ENCODE measurements around the gene CCDC102A. TPM values are rescaled to one million over a fixed set of nuclear protein-coding genes. Genes with fewer than 3 reads are reported as not detected.

Gene CCDC102A
- total and polyA plus RNA-seq, 11 donors, result 3.3 to 17.0 (median 6.8) TPM

GRCh38 chr16:57474671-57475661 is 61.4 kb downstream of the CCDC102A start:
- no peak for DNase-seq
- 87 to 92% (median 88%) methylated on average over 30 of the region's 30 CpGs for WGBS, 4 donors
- intact Hi-C loops (cut with DNase I), result loop anchor here in 8 of 10 donors (5.0 kb wide), 2 partner anchors 37 to 42 kb away; no protein-coding TSS in a partner anchor
- H3K4me1 ChIP-seq, result peaks cover 2 to 64% (median 38%) of the 10 kb centered on the region in 12 donors
- no peaks in the 10 kb centered on the region for H3K9me3 ChIP-seq
- no peak for ATAC-seq
- peaks cover 0 to 56% (median 48%) of the 10 kb centered on the region in 9 donors for H3K36me3 ChIP-seq
- H3K27ac ChIP-seq, result no peak overlapping the region
- peaks cover 0 to 6% (median 0%) of the 10 kb centered on the region in 9 donors for H3K27me3 ChIP-seq
- no peak for TF ChIP-seq POLR2A (IDR thresholded peaks at IDR 0.05)
- TF ChIP-seq, protein P1, sequence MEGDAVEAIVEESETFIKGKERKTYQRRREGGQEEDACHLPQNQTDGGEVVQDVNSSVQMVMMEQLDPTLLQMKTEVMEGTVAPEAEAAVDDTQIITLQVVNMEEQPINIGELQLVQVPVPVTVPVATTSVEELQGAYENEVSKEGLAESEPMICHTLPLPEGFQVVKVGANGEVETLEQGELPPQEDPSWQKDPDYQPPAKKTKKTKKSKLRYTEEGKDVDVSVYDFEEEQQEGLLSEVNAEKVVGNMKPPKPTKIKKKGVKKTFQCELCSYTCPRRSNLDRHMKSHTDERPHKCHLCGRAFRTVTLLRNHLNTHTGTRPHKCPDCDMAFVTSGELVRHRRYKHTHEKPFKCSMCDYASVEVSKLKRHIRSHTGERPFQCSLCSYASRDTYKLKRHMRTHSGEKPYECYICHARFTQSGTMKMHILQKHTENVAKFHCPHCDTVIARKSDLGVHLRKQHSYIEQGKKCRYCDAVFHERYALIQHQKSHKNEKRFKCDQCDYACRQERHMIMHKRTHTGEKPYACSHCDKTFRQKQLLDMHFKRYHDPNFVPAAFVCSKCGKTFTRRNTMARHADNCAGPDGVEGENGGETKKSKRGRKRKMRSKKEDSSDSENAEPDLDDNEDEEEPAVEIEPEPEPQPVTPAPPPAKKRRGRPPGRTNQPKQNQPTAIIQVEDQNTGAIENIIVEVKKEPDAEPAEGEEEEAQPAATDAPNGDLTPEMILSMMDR (IDR thresholded peaks at IDR 0.05), result no peak
- H3K4me3 ChIP-seq, result no peak overlapping the region

DNA sequence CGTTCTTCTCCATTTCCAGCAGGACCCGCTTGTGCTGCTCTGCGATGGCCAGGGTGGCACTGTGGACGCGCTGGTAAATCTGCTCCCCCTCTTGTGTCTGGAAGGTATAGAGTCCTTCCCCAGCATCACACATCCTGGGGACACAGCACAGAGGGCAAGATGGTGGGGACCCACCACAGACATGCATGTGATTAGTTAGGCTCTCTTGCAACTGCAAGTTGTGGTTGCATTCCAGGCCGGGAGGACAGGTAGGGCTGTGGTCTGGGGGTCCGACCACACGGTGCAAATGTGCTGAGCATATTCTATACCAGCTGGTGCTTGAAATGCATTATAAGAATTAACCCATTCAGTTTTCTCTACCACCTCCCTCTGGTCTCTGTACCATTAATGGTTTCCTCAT is 62.5 kb downstream of the CCDC102A start:
- 82 to 87% (median 85%) methylated on average over 8 of the region's 8 CpGs for WGBS, 4 donors
- Histone ChIP-seq H3K9me3 (no peaks in the 10 kb centered on the region), H3K36me3 (peaks cover 0 to 66% (median 59%) of the 10 kb centered on the region in 9 donors), H3K27me3 (peaks cover 0 to under 1% (median 0%) of the 10 kb centered on the region in 9 donors), H3K27ac (no peak overlapping the region), H3K4me1 (peaks cover 2 to 58% (median 33%) of the 10 kb centered on the region in 12 donors), H3K4me3 (no peak overlapping the region)
- intact Hi-C loops (cut with DNase I), result loop anchor here in 1 of 10 donors (5.0 kb wide), 1 partner anchor 43 kb away; no protein-coding TSS in a partner anchor
- no peak for DNase-seq
- no peak for TF ChIP-seq POLR2A (IDR thresholded peaks at IDR 0.05)
- TF ChIP-seq, protein P1 (IDR thresholded peaks at IDR 0.05), result no peak
- no peak for ATAC-seq

DNA sequence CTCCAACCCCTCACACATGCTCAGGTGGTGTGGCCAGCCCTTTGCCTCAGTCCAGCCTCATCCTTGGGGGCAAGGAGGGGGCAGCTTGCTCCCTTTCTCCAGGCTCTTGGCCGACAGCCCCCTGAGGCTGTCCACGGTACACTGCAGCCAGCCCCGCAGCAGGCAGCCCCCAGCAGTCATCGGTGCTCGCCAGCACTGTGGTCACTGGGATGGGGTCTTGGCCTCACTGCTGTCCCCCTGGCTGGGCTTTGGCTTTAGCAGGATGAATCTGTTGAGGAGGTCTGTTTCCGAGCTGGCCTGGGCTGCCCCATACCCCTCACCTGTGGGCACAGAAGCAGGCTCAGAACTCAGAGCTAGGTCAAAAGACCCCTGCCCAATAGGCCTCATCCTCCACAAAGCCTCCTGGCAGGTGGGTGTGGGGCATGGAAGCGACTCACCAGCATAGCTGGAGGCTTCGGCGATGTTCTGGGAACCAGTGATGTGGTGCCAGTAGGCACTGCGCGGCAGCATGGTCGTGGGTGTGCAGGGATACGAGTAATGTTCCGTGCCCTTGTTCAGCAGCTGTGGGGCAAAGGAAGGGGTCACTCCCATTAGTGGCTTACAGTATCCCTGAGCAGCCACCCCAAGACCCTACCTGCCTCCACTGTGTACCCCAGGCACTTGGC is 63.1 kb downstream of the CCDC102A start:
- Histone ChIP-seq H3K27me3 (no peaks in the 10 kb centered on the region), H3K36me3 (peaks cover 0 to 72% (median 65%) of the 10 kb centered on the region in 9 donors), H3K4me3 (no peak overlapping the region), H3K4me1 (peaks cover 0 to 52% (median 28%) of the 10 kb centered on the region in 12 donors), H3K9me3 (no peaks in the 10 kb centered on the region), H3K27ac (no peak overlapping the region)
- intact Hi-C loops (cut with DNase I), result loop anchor here in 1 of 10 donors (5.0 kb wide), 1 partner anchor 44 kb away; no protein-coding TSS in a partner anchor
- ATAC-seq, result no peak
- TF ChIP-seq, protein P1 (IDR thresholded peaks at IDR 0.05), result no peak
- TF ChIP-seq POLR2A (IDR thresholded peaks at IDR 0.05), result no peak
- no peak for DNase-seq
- WGBS, 4 donors, result 87 to 94% (median 90%) methylated on average over 6 to 14 of the region's 14 CpGs
